Prostate gland (tissue), 2 donors: ENCODE data around the gene NDST1. TPM values are rescaled to one million over a fixed set of nuclear protein-coding genes. Genes with fewer than 3 reads are reported as not detected.

Experiments
- DNase-seq: peaks from one replicate; pipeline ENCODE4 v3.0.0-alpha.2; 2019; ENCODE audit warnings: low spot score
- H3K27ac ChIP-seq, 2 donors: fragments of 200-600 bp; sonication (generic); 2 replicates each; pipeline ENCODE4 v1.5.1; 2017 to 2019
- H3K27me3 ChIP-seq: fragments of 200-600 bp; sonication (generic); replicated peaks from 2 replicates; pipeline ENCODE4 v1.5.1; 2019; ENCODE audit not compliant: insufficient read depth
- H3K36me3 ChIP-seq, 2 donors: fragments of 200-600 bp; sonication (generic); 1 replicate in 1 of 2; 2 replicates in 1 of 2; pipeline versions ENCODE4 v1.5.1 to v1.8.1; 2017 to 2019
- H3K4me1 ChIP-seq: fragments of 200-600 bp; sonication (generic); replicated peaks from 2 replicates; pipeline ENCODE4 v1.5.1; 2019
- H3K4me3 ChIP-seq, 2 donors: fragments of 200-600 bp; sonication (generic); 2 replicates each; pipeline ENCODE4 v1.5.1; 2017 to 2019
- H3K9me3 ChIP-seq: fragments of 200-600 bp; sonication (generic); 2 replicates; pipeline ENCODE4 v1.5.1; 2017
- CTCF ChIP-seq, 4 experiments: fragments of 200-600 bp in 2 of 4; fragments of 450-650 bp in 2 of 4; sonication (generic) in 2 of 4; IDR thresholded peaks; 1 replicate in 3 of 4; 2 replicates in 1 of 4; pipeline ENCODE4 v1.5.1; 2016 to 2019; ENCODE audit warnings: antibody characterized with exemption in 4 of 4, mild to moderate bottlenecking in 2 of 4, moderate library complexity in 2 of 4
- POLR2A ChIP-seq: fragments of 450-650 bp; IDR thresholded peaks from one replicate; pipeline ENCODE4 v1.6.1; 2016; ENCODE audit warnings: antibody characterized with exemption, mild to moderate bottlenecking
- POLR2AphosphoS5 ChIP-seq: sonication (generic); formaldehyde crosslinking; IDR thresholded peaks from one replicate; pipeline ENCODE4 v1.6.1; 2017; ENCODE audit warnings: antibody characterized with exemption
- WGBS: methylation state at CpG from one replicate; pipeline ENCODE4 v1.1.5; 2018; 5-methylcytosine and 5-hydroxymethylcytosine counted together
- intact Hi-C: fragments of 100-400 bp; cut with DNase I; formaldehyde crosslinking; loops from one replicate; pipeline ENCODE4 v1.14.2; 2022
- total RNA-seq, 2 donors: library from RNA; depleted of rRNA; stranded (reverse); fragments of >200 nt; gene quantifications; one replicate each; pipeline ENCODE4 v1.1.0, GENCODE V29; 2016

Gene NDST1
- total RNA-seq, 2 donors from 2014 or later: 65.8 to 175 TPM

- Histone ChIP-seq H3K27ac (no peak overlapping the region), H3K9me3 (no peaks in the 10 kb centered on the region), H3K27me3 (no peaks in the 10 kb centered on the region), H3K36me3 (no peaks in the 10 kb centered on the region), H3K4me3 (no peak overlapping the region), H3K4me1 (peaks cover 5% of the 10 kb centered on the region)
- TF ChIP-seq POLR2AphosphoS5: no peak
- TF ChIP-seq POLR2A: no peak
- no peak for TF ChIP-seq CTCF (IDR thresholded peaks at IDR 0.05)
- WGBS: 79% methylated on average over 10 of the region's 10 CpGs
- intact Hi-C loops: no loop called here
- DNase-seq: no peak
These were observed 11.6 kb downstream of the NDST1 start for GRCh38 chr5:150519560-150519945.

- TF ChIP-seq POLR2A (no peak), POLR2AphosphoS5 (no peak), CTCF (IDR thresholded peaks at IDR 0.05) (no peak)
- Histone ChIP-seq H3K4me1 (peaks cover 4% of the 10 kb centered on the region), H3K4me3 (no peak overlapping the region), H3K27ac (no peak overlapping the region), H3K9me3 (no peaks in the 10 kb centered on the region), H3K27me3 (no peaks in the 10 kb centered on the region), H3K36me3 (no peaks in the 10 kb centered on the region)
- no peak for DNase-seq
- intact Hi-C loops: loop anchor here (5.0 kb wide), 2 partner anchors 33 to 58 kb away; no protein-coding TSS in a partner anchor
- WGBS: 81% methylated on average over 4 of the region's 4 CpGs
These were observed 12.0 kb downstream of the NDST1 start for GRCh38 chr5:150519978-150520377.

- H3K9me3 ChIP-seq: no peaks in the 10 kb centered on the region
- no peaks in the 10 kb centered on the region for H3K27me3 ChIP-seq
- H3K27ac ChIP-seq: no peak overlapping the region
- no peaks in the 10 kb centered on the region for H3K36me3 ChIP-seq
- WGBS: 68% methylated on average over 38 of the region's 38 CpGs
- H3K4me3 ChIP-seq: no peak overlapping the region
- DNase-seq: no peak
- TF ChIP-seq POLR2AphosphoS5 (no peak), CTCF (IDR thresholded peaks at IDR 0.05) (no peak), POLR2A (no peak)
- H3K4me1 ChIP-seq: peaks cover 3% of the 10 kb centered on the region
- intact Hi-C loops: loop anchor here (5.0 kb wide), 2 partner anchors 34 to 59 kb away; no protein-coding TSS in a partner anchor
These were observed 13.0 kb downstream of the NDST1 start for GRCh38 chr5:150520747-150521521.

GRCh38 chr5:150521522-150521817, 13.5 kb downstream of the NDST1 start:
- 86% methylated on average over 14 of the region's 14 CpGs for WGBS
- H3K27ac ChIP-seq: no peak overlapping the region
- no peaks in the 10 kb centered on the region for H3K36me3 ChIP-seq
- H3K9me3 ChIP-seq: no peaks in the 10 kb centered on the region
- intact Hi-C loops: loop anchor here (5.0 kb wide), 2 partner anchors 34 to 59 kb away; no protein-coding TSS in a partner anchor
- H3K27me3 ChIP-seq: no peaks in the 10 kb centered on the region
- DNase-seq: no peak
- TF ChIP-seq CTCF (IDR thresholded peaks at IDR 0.05): no peak
- TF ChIP-seq POLR2A: no peak
- no peak for TF ChIP-seq POLR2AphosphoS5
- H3K4me3 ChIP-seq: no peak overlapping the region
- peaks cover 3% of the 10 kb centered on the region for H3K4me1 ChIP-seq

- Histone ChIP-seq H3K4me3 (no peak overlapping the region), H3K27me3 (no peaks in the 10 kb centered on the region), H3K4me1 (peaks cover 3% of the 10 kb centered on the region), H3K27ac (no peak overlapping the region), H3K9me3 (no peaks in the 10 kb centered on the region), H3K36me3 (no peaks in the 10 kb centered on the region)
- WGBS: 90% methylated on average over 11 of the region's 11 CpGs
- TF ChIP-seq CTCF (IDR thresholded peaks at IDR 0.05) (no peak), POLR2AphosphoS5 (no peak), POLR2A (no peak)
- DNase-seq: no peak
- intact Hi-C loops: loop anchor here (5.0 kb wide), 2 partner anchors 35 to 60 kb away; no protein-coding TSS in a partner anchor
These were observed 14.1 kb downstream of the NDST1 start for GRCh38 chr5:150521939-150522503.
